ENCODE data around the gene CHCHD3.

DNA sequence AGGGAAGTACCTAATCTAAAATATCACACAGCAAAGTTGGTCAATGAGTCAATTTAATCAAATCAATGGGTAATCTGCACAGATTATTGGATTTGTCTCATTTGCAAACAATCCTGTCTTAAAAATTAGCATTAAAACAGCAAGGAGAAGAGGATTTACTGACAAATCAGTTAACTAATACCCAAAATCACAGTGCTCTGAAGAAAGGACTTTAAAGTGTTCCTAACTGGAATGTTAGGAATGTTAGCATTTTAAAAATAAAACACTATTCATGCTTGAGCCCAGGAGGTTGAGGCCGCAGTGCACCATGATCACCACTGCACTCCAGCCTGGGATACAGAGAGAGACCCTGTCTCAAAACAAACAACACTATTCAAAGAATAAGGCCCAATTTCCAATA, 83.1 kb downstream of the CHCHD3 start:
- TF ChIP-seq CTCF (conservative IDR thresholded peaks at IDR 0.05 in 1 of 2, IDR thresholded peaks at IDR 0.05 in 1 of 2; ENCODE audit: low read depth in 1 of 2, low read length in 2 of 2) (no peak), EZH2 (IDR thresholded peaks at IDR 0.05; ENCODE audit: low read length, missing control alignments) (no peak)
